Esophagus (tissue), 2 donors: ENCODE measurements around the gene CCHCR1. TPM values are rescaled to one million over a fixed set of nuclear protein-coding genes. Genes with fewer than 3 reads are reported as not detected.
A peak's percentile ranks its signal among the peaks of the same experiment; 100 is the strongest.
"Not testable (repeated sequence)": the region's sequence is repeated elsewhere in the genome, so short reads cannot be mapped to it uniquely, and the experiment has no call there.

Source experiments
- H3K27ac ChIP-seq, 2 donors: one replicate each; pipeline ENCODE4 v1.5.1; 2013; ENCODE audit warnings: low read depth in 2 of 2, mild to moderate bottlenecking in 2 of 2, inconsistent platforms in 1 of 2, low read length in 1 of 2, moderate library complexity in 1 of 2
- H3K27me3 ChIP-seq, 2 donors: one replicate each; pipeline ENCODE4 v1.6.1; 2013; ENCODE audit warnings: low read length in 2 of 2, control low read depth in 1 of 2, mild to moderate bottlenecking in 1 of 2; ENCODE audit not compliant: insufficient read depth in 2 of 2, control insufficient read depth in 1 of 2
- H3K36me3 ChIP-seq, 2 donors: one replicate each; pipeline ENCODE4 v1.6.1; 2013; ENCODE audit warnings: low read length in 1 of 2; ENCODE audit not compliant: control insufficient read depth in 2 of 2, insufficient read depth in 2 of 2
- H3K4me1 ChIP-seq, 2 donors: one replicate each; pipeline ENCODE4 v1.6.1; 2013; ENCODE audit warnings: low read length in 1 of 2; ENCODE audit not compliant: control insufficient read depth in 2 of 2, insufficient read depth in 2 of 2
- H3K4me3 ChIP-seq, 2 donors: one replicate each; pipeline ENCODE4 v1.5.1; 2013; ENCODE audit warnings: low read length in 2 of 2, mild to moderate bottlenecking in 2 of 2, low read depth in 1 of 2, moderate library complexity in 1 of 2
- H3K9me3 ChIP-seq, 2 donors: one replicate each; pipeline ENCODE4 v1.6.1; 2013; ENCODE audit warnings: mild to moderate bottlenecking in 2 of 2, low read depth in 1 of 2, low read length in 1 of 2, moderate library complexity in 1 of 2; ENCODE audit not compliant: control insufficient read depth in 2 of 2, insufficient read depth in 1 of 2
- WGBS, 2 donors: extraction: QIAGEN DNeasy Blood & Tissue Kit; methylation state at CpG; one replicate each; pipeline ENCODE4 v1.1.7; 2013; 5-methylcytosine and 5-hydroxymethylcytosine counted together
- polyA plus RNA-seq, 2 donors: library from polyadenylated mRNA; stranded (reverse); fragments of 200-250 nt; gene quantifications; one replicate each; pipeline ENCODE4 v1.2.3, GENCODE V29; 2013
- donor health status: healthy with polysubstance abuse.
- donor health status: Bipolar disorder and iron deficiency.

The CCHCR1 gene
- polyA plus RNA-seq, 2 donors: 10.5 to 15.4 TPM

DNA sequence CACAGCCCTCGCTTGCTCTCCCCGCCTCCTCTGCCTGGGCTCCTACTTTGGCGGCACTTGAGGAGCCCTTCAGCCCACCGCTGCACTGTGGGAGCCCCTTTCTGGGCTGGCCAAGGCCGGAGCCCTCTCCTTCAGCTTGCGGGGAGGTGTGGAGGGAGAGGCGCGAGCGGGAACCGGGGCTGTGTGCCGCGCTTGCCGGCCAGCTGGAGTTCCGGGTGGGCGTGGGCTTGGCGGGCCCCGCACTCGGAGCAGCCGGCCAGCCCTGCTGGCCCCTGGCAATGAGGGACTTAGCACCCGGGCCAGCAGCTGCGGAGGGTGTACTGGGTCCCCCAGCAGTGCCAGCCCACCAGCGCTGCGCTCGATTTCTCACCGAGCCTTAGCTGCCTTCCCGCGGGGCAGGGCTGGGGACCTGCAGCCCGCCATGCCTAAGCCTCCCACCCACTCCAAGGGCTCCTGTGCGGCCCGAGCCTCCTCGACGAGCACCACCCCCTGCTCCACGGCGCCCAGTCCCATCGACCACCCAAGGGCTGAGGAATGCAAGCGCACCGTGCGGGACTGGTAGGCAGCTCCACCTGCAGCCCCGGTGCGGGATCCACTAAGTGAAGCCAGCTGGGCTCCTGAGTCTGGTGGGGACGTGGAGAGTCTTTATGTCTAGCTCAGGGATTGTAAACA, 37.8 kb upstream of the CCHCR1 start:
- H3K27me3 ChIP-seq, H3K27ac ChIP-seq, H3K36me3 ChIP-seq, H3K9me3 ChIP-seq, H3K4me3 ChIP-seq, H3K4me1 ChIP-seq: not testable (repeated sequence)
- 93 to 94% methylated on average over 37 to 41 of the region's 41 CpGs for WGBS, 2 donors

DNA sequence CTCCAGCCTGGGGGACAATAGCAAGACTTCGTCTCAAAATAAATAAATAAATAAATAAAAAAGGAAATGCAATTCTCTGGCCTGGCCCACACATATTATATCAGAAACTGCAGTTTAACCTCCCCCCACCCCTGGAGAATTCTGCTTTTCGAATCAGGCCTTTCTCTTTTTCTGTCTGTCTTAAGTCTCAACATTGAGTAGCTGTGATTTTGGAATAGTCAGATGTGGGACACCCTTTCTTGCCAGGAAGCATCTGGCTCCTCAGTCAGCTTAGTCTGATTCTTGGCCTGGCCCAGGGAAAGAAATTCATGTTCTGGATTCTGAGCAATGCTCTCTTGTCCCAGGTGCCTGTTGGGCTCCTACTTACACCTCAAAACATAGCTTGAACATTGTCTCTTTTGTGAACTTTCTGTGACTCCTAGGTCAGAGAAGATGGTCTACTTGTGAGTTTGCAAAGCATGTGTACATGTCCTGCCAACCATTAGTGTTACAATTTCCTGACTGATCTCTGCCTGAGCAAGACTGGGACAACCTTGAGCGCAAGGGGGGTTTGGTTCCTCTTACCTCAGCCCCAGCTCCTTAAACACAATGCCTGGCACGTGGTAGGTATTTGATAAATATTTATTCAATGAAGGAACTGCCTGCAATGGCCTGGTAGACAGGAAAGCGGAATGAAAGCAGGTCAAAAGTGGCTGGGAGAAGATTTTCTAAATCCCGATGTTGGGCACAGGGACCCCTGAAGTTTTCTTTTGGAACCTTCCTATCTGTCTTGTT, 36.6 kb upstream of the CCHCR1 start:
- Histone ChIP-seq H3K4me1 (no peaks in the 10 kb centered on the region), H3K4me3 (no peak overlapping the region), H3K9me3 (no peaks in the 10 kb centered on the region), H3K27me3 (no peaks in the 10 kb centered on the region), H3K27ac (no peak overlapping the region), H3K36me3 (no peaks in the 10 kb centered on the region)
- WGBS, 2 donors: 68 to 69% methylated on average over 6 of the region's 6 CpGs

DNA sequence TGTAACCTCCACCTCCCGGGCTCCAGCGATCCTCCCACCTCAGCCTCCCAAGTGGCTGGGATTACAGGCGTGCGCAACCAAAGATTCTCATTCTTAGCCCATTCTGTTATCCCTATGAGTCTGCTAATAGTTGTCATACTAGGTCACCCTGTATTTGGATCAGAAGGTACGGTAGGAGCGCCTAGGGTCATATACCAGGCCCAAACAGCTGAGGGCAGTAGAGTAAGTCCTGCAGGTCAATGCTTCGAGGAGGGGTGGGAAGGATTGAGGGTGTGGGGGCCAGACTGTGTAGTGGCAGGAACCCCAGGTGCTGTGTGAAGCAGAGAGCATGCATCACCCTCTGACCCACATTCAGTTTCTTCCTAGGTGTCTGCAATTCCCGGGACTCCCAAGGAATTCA, 35.6 kb upstream of the CCHCR1 start:
- Histone ChIP-seq H3K4me3 (no peak overlapping the region), H3K27me3 (no peaks in the 10 kb centered on the region), H3K4me1 (no peaks in the 10 kb centered on the region), H3K27ac (no peak overlapping the region), H3K36me3 (no peaks in the 10 kb centered on the region), H3K9me3 (no peaks in the 10 kb centered on the region)
- WGBS, 2 donors: 78 to 85% methylated on average over 8 of the region's 8 CpGs

DNA sequence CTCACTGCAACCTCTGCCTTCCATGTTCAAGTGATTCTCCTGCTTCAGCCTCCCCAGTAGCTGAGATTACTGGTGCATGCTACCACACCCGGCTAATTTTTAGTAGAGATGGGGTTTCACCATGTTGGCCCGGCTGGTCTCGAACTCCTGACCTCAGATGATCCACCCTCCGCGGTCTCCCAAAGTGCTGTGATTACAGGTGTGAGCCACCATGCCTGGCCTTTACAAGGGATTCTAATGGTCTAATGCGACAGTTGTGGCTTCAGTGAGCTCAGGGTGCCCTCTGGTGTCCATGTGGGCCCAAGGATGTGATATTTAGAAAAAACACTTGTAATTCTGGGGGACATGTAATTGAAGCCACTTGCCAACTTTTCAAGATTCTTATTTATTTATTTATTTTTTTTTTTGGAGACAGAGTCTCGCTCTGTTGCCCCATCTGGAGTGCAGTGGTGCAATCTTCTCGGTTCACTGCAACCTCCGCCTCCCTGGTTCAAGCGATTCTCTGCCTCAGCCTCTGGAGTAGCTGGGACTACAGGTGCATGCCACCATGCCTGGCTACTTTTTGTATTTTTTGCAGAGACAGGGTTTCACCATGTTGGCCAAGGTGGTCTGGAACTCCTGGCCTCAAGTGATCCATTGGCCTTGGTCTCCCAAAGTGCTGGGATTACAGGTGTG, 35.0 kb upstream of the CCHCR1 start:
- H3K27ac ChIP-seq, H3K4me1 ChIP-seq, H3K27me3 ChIP-seq, H3K36me3 ChIP-seq, H3K9me3 ChIP-seq, H3K4me3 ChIP-seq: not testable (repeated sequence)
- WGBS, 2 donors: 55 to 65% methylated on average over 10 of the region's 10 CpGs

- 86 to 89% methylated on average over 4 of the region's 4 CpGs for WGBS, 2 donors
- Histone ChIP-seq H3K9me3 (no peaks in the 10 kb centered on the region), H3K27ac (no peak overlapping the region), H3K36me3 (no peaks in the 10 kb centered on the region), H3K4me1 (peaks cover 0 to 4% of the 10 kb centered on the region in 2 donors), H3K27me3 (no peaks in the 10 kb centered on the region), H3K4me3 (no peak overlapping the region)
Observed at GRCh38 chr6:31190488-31190887, 32.9 kb upstream of the CCHCR1 start.

DNA sequence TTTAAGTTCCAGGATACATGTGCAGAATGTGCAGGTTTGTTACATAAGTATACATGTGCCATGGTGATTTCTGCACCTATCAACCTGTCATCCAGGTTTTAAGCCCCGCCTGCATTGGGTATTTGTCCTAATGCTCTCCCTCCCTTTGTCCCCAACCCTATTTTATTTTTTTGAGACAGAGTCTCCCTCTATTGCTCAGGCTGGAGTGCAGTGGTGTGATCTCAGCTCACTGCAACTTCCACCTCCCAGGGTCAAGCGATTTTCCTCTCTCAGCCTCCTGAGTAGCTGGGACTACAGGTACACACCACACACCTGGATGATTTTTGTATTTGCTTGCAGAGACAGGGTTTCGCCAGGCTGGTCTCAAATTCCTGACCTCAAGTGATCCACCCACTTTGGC, 31.6 kb upstream of the CCHCR1 start:
- WGBS, 2 donors: 81 to 86% methylated on average over 3 of the region's 3 CpGs

GRCh38 chr6:31187780-31188194, 30.2 kb upstream of the CCHCR1 start:
- no peak overlapping the region for H3K4me3 ChIP-seq
- no peaks in the 10 kb centered on the region for H3K27me3 ChIP-seq
- H3K4me1 ChIP-seq: peaks cover 0 to 4% of the 10 kb centered on the region in 2 donors
- H3K27ac ChIP-seq: no peak overlapping the region
- H3K9me3 ChIP-seq: no peaks in the 10 kb centered on the region
- 77 to 89% methylated on average over 5 of the region's 5 CpGs for WGBS, 2 donors
- H3K36me3 ChIP-seq: no peaks in the 10 kb centered on the region

More for the DNA sequence above, 31.6 kb upstream of the CCHCR1 start:
- H3K4me3 ChIP-seq, H3K9me3 ChIP-seq, H3K27ac ChIP-seq, H3K27me3 ChIP-seq, H3K36me3 ChIP-seq, H3K4me1 ChIP-seq: not testable (repeated sequence)

GRCh38 chr6:31186052-31186734, 28.6 kb upstream of the CCHCR1 start:
- peak overlapping the region; percentile 90 to 91 for H3K27ac ChIP-seq
- no peaks in the 10 kb centered on the region for H3K27me3 ChIP-seq
- H3K9me3 ChIP-seq: no peaks in the 10 kb centered on the region
- no peaks in the 10 kb centered on the region for H3K36me3 ChIP-seq
- WGBS, 2 donors: 34 to 45% methylated on average over 24 of the region's 24 CpGs
- peak overlapping the region; percentile 6 to 22 for H3K4me3 ChIP-seq
- H3K4me1 ChIP-seq: peaks cover 0 to 4% of the 10 kb centered on the region in 2 donors

DNA sequence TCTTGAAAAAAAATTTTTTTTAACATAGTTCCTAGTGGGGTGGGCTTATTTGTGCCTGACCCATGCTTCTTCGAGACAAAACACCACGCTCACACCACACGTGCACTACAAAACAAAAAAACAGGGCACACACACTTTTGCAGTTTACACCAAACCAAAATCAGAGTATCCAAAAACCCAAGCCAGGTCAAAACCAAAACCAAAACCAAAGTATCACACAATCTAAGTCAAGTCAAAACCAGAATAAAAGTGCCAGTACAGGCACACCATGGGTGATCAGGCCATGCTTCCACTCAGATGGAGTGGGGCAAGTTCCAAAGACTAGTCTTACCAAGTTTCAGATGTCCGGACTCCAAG, 28.1 kb upstream of the CCHCR1 start:
- not testable (repeated sequence) for H3K27me3 ChIP-seq, H3K36me3 ChIP-seq, H3K4me1 ChIP-seq, H3K9me3 ChIP-seq
- WGBS, 2 donors: 46 to 68% methylated on average over 4 of the region's 4 CpGs
- H3K27ac ChIP-seq: peak overlapping the region; percentile 90 to 91
- H3K4me3 ChIP-seq: peak overlapping the region; percentile 6 to 22
